HG03095 (cell line): ENCODE results near the gene BTAF1.
"Not testable (repeated sequence)": the region's sequence is repeated elsewhere in the genome, so short reads cannot be mapped to it uniquely, and the experiment has no call there.

Experiments used
- ATAC-seq: cut with Tn5 transposase; IDR thresholded peaks from one replicate; pipeline ENCODE4 v1.9.1; 2021; ENCODE audit warnings: moderate library complexity; ENCODE audit not compliant: unreplicated experiment

The BTAF1 gene

DNA sequence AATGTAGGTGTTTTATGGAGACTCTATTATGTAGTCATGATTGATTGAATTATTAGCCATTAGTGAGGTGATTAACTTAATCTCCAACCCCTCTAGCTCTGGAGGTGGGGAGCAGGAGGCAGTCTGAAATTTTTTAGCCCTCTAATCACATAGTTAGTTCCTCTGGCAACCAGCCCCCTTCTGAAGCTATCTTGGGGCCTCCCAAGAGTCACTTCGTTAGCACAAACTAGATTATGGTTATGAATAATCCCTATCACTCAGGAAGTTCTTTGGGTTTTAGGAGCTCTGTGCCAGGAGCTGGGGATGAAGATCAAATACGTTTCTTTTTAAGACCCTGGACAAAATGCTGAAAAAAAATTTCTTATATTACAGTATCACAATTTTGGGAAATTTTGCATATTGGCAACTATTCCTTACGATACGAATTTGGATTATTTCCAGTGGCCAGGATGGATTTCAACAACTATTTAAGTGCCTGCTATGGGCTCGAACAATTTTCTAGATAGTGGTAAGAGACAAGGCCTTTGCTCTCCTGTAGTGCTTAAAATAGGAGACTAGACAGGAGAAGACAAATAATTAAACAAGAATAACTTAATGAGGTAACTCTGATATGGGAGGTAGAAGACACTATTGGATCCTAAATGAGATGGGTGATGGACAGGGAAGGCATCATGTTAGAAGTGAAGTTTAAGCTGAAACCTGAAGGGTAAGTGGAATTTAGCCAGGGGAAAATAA is 52.9 kb downstream of the BTAF1 start:
- ATAC-seq: no peak

DNA sequence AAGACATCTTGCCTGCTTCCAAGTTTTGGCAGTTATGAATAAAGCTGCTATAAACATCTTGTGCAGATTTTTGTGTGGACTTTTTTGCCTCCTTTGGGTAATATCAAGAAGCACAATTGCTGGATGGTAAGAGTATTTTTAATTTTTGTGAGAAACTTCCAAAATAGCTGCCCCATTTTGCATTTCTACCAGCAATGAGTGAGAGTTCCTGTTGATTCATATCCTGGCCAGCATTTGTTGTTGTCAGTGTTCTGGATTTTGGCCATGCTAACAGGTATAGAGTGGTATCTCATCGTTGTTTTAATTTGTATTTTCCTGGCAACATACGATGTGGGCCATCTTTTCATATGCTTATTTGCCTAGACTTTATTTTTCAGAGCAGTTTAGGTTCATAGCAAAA is 53.9 kb downstream of the BTAF1 start:
- ATAC-seq: no peak

DNA sequence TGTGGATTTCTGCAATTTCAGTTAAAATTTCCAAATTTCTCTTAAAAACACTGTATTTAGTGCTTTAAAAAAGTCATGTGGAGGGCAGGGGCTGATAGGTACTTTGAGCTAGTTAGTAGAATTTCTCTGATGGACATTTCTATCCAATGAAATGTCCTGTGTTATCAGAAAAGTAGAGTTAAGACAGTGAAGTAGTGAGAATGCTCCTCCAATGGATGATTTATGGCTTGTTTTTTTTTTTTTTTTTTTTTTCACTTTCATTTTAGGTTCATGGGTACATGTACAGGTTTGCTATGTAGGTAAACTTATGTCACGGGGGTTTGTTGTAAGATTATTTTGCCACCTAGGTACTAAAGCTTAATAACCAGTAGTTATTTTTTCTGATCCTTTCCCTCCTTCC is 55.0 kb downstream of the BTAF1 start:
- no peak for ATAC-seq

DNA sequence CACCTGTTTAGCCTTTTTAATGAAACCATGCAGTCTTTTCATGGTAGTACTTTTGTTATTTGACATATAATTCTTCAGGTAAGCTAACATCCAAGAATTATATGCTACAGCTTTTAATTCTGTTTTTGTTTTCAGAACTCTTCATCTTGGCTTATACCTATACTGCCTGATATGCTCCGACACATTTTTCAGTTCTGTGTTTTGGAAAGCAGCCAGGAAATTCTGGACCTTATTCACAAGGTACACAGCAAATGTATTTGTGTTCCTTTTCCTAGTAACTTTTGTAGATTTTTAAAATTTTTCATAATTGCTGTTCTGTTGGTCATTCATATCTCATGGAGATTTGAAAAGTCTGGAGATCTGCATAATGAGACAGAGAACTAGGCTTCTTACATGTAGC is 56.7 kb downstream of the BTAF1 start:
- no peak for ATAC-seq

DNA sequence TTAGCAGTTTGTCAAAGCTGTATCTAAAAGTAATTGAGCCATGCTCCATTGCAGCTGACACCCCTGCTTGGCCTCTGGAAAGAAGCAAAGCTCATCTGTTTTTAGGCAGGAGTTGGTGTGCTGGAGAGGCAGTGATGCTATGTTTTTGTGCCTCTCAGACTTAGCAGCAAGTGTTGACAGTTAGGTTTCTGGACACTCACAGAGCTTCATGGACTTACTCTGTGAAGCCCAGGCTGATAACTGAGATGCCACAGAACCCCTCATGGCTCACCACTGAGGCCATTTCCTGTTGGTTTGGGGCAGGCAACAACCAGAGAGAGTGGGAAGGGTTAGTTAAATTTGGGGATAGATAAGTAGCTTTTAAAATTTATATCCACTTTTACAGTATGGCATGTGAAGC is 59.8 kb downstream of the BTAF1 start:
- no peak for ATAC-seq

DNA sequence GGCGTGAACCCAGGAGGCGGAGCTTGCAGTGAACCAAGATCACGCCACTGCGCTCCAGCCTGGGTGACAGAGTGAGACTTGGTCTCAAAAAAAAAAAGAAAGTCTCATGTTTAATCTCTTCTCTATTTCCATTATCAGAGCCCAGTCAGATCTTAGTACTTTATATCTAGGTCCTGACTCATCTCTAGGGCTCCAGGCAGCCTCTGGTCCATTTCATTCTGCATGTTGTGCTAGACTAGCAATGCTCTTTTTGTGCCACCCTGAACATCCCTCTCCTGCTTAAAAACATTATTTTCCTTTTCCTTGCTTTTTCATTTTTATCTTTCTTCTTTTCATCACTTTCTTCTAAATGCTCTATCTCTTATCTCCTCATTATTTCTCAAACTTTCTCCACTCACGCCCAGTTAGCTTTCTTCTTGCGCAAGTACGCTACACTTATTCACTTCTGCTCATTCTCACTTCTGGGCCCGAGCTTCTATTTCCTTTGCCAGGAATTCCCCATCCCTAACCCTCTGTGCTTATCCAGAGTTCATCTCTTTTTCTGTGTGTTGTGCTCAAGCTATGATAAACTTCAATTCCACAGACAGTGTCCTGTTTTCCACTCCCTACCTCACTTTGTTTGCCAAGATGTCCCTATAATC is 63.9 kb downstream of the BTAF1 start:
- no peak for ATAC-seq

DNA sequence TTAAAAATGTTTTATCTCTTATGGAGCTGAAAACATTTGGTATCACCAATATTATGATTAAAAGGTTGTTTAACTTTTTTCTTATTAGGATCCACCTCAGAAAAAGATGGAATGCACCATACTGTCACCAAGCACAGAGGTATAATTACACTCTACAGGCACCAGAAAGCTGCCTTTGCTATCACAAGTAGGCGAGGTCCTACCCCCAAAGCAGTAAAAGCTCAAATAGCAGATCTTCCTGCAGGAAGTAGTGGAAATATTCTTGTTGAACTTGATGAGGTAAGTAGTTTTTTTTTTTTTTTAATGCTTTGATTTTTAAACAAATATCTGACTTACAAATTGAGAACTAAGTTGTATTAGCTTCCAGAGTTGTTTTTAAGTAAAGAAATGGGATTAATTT is 68.5 kb downstream of the BTAF1 start:
- no peak for ATAC-seq

DNA sequence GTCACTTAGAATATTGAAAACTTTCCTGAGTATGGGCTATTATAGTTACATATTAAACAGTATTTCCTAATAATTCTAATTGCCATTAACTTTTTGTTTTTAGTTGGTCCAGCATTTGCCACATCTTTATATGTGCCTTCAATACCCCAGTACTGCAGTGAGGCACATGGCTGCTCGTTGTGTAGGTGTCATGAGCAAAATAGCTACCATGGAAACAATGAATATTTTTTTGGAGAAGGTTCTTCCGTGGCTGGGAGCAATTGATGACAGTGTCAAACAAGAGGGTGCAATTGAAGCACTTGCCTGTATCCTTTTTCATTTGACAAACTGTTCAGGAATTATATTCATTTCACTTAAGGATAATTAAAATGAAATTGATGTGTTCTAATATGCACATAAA is 72.7 kb downstream of the BTAF1 start:
- no peak for ATAC-seq

DNA sequence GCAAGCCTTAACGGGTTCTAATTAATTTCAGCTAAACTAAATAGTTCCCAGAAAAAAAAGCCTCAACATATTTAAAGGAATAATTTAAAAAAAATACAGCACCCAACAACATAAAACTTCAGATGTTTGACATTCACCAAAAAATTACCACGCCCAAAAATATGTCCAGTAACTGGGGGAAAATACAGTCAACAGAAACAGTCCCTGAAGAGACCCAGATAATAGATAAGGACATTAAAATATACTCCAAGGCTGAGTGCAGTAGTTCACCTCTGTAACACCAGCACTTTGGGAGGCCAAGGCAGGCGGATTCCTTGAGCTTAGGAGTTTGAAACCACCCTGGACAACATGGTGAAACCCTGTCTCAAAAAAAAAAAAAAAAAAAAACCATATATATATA is 78.0 kb downstream of the BTAF1 start:
- ATAC-seq: no peak

DNA sequence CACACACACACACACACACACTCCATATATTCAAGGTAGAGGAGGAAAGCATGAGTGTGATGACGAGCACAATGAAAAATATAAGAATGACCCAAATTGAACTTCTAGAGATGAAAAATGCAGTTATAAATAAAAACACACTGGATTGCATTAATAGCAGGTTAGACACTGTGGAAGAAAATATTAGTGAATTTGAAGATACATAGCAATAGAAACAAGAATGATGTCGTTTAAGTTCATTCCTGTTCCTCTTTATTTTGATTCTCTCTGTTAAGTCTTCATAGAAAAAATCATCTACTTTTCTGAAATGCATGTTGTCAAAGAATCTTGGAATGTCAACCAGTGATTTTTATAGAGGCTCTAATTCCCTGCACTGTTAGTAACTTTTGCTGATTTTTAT is 78.4 kb downstream of the BTAF1 start:
- no peak for ATAC-seq

DNA sequence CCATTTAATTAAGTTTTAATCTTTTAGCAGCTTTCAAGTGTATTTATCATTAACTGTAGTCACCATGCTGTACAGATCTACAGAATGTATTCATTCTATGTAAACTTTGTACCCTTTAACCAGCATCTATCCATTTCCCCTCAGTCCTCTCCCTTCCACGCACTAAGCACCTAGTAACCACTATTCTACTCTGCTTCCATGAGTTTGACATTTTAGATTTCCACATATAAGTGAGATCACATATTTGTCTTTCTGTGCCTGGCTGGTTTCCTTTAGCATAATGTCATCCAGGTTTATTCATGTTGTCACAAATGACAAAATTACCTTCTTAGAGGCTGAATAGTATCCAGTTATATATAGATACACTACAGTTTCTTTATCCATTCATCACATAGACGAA is 79.7 kb downstream of the BTAF1 start:
- no peak for ATAC-seq

DNA sequence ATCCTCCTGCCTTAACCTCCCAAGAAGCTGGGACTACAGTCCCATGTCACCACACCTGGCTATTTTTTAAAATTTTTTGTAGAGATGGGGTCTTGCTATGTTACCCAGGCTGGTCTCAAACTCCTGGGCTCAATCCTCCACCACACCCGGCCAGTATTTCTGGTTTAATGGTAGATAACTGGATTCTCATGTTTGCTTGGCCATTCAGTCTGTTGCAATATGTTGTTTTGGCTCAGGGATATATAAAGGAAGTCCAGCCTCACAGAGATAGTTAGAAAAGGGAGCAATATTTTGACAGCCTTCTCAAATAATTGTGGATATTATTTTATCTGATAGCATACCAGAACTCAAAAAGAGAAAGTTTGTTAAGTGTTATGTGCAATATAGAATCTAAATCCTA is 82.4 kb downstream of the BTAF1 start:
- ATAC-seq: no peak

DNA sequence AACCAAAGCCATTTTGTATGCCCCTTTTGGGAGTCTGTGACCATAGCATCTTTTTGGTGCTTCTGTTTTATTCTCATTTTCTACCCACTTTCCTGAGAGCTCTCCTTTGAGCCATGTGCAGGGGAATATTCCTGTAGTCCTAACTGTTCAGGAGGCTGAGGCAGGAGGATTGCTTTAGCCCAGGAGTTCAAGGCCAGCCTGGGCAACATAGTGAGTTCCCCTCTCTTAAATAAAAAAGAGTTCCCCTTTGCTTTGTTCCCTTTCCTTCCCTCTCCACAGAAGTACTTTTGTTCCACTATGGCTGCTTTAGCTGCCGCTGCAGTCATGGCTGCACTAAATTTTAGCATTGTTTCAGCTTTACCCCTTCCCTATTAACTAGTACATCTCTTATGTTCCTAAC is 85.9 kb downstream of the BTAF1 start:
- no peak for ATAC-seq

DNA sequence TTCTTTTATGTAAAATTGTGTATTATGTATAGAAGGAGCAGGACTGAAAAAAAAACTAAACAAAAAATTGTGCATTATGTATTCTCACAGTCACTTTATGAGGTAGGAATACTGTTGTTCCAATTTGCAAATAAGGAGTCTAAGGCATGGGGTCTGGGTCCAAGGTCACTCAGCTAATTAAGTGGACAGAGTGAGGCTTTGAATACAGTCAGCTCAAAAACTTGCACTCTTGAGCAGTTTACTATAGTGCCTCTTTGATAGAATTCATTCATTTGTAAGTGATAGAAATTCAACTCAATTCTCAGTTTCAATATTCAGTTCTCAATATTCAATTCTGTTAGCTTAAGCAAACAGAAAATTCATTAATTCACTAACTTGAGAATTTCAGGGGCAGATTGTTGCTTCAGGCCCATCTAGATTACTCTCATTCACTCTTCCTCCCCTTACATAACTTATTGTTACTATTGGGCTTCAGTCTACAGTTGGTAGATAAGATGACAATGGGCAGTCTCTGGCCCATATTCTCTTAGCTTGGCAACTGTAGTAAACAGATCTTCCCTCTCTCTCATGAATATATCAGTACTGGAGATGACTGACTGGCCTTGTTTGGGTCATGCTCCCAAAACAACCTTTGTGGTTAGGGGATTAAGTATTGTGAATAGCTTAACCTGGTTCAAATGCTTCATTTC is 86.6 kb downstream of the BTAF1 start:
- ATAC-seq: no peak

DNA sequence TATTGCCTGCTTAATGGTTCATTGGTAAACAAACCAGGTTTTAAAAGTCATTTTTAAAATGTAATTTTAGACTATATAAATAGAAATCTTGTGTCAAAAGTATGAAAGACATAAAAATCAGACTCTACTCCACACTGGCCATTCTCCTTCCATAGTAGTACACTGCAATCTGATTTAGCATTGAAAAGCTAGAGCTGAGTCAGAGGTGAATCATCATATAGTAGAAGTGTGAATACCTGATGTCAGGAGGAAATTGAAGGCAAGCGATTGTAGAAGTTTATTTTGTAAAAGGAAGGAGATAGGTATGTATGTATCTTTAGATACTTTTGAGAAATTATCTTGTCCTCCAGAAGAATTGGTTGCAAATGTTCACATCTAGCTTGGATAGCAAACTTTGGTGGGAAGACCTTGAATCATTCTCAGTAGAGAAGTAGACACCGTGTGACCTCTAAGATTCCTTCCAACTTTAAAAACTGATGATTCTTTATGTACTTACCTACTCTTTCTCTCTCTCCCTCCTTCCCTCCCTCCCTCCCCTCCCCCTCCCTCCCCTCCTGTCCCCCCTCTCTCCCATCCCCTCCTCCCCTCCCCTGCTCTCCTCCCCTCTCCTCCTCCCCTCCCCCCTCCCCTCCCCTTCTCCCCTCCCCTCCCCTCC is 88.1 kb downstream of the BTAF1 start:
- no peak for ATAC-seq

DNA sequence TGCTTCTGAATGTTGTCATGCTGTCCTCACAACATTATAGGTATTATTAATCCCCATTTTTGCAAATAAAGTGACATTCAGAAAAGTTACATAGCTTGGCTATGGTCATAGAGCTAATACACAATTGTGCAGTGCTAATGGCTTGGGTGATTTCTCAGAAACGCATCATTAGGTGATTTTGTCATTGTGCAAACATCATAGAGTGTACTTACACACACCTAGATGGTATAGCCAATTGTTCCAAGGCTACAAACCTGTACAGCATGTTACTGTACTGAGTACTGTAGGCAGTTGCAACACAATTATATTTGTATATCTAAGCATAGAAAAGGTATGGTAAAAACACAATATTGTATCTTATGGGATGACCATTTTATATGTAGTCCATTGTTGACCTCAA is 91.0 kb downstream of the BTAF1 start:
- no peak for ATAC-seq

DNA sequence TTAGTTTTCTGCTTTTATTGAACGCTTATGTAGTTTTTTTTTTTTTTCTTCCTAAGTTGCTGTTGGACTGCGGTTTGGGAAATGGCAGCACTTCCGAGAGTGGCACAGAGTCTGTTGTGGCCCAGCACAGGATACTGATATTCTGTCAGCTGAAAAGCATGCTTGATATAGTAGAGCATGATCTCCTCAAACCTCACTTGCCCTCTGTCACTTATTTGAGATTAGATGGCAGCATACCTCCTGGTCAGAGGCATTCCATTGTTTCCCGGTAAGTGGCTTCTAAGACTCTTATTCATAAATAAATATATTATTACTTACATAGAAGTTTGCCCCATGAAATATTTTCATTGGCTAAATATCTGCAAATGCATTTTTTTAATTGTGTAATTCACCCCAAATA is 101.1 kb downstream of the BTAF1 start:
- ATAC-seq: no peak

DNA sequence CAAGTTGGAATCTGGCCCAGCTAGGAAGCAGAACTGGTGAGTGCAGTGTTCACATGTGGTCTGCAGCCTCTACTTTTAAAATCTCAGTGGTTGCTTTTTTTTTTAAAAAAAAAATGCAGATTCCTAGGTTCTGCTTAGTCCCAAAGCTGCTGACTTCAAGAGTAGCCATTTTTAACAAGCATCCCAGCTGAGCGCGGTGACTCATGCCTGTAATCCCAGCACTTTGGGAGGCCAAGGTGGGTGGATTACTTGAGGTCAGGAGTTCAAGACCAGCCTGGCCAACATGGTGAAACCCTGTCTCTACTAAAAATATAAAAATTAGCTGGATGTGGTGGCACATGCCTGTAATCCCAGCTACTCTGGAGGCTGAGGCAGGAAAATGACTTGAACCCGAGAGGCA is 101.8 kb downstream of the BTAF1 start:
- not testable (repeated sequence) for ATAC-seq

DNA sequence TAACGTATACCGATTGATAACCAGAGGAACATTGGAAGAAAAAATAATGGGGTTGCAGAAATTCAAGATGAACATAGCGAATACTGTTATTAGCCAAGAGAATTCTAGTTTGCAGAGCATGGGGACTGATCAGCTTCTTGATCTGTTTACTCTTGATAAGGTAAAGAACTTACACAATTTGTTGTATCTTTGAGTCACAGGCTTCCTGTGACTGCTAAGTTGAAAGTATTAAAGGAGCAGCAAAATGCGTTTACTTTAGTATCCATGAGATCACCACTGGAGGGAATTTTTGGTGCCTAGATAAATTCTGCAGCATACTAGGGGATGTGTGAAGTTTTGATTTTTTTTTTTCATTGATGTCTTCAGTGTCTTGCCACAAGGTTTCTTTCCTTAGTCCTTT is 103.6 kb downstream of the BTAF1 start:
- no peak for ATAC-seq

DNA sequence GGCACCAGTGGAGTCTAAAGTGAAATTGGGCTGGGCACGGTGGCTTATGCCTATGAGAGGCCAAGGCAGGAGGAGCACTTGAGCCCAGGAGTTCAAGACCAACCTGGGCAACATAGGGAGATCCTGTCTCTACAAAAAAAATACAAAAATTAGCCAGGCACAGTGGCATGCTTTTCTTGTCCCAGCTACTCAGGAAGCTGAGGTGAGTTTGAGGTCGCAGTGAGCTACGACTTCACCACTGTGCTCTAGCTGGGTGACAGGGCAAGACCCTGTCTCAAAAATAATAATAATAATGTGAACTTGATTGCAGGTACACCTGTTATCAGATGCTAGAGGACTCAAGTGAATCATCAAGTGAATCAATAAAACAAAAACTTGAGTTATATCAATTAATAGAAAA is 108.0 kb downstream of the BTAF1 start:
- ATAC-seq: no peak

DNA sequence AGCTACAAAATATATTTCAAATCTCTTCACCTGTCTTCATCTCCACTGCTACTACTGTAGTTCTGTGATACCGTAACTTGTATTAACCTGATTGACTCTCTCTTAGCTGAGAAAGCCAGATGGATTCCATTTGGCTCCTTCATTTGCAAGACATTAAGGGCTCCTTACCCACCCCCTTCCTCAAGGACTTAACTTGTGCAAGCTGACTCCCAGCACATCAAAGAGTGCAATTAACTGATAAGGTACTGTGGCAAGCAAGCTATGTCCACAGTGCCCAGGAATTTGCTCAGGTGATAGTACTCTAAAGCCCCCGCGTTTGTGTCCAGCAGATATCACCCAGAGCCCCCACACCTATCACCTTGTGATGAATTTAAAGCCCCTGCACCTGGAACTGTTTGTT is 109.5 kb downstream of the BTAF1 start:
- not testable (repeated sequence) for ATAC-seq

DNA sequence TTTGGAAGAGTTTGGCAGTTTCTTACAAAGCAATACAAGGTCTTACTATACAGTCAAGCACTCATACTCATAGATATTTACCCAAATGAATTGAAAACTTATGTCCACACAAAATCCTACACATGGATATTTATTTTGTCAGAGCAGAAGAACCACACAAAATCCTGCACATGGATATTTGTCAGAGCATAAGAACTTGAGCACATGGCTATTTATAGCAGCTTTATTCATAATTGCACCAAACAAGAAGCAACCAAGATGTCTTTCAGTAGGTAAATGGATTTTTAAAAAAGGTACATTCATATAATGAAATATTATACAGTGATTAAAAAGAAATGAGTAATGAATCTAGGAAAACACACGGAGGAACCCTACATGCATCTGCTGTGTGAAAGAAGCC is 115.4 kb downstream of the BTAF1 start:
- no peak for ATAC-seq
